Activated CD4-positive, alpha-beta memory T cell treated with anti-CD3 and anti-CD28 coated beads for 36 hours (primary cell): ENCODE measurements around the gene EMP2. TPM values are rescaled to one million over a fixed set of nuclear protein-coding genes. Genes with fewer than 3 reads are reported as not detected.

Source experiments
- CTCF ChIA-PET: fragments of 350-600 bp; sonication (Branson Sonifier 250); formaldehyde crosslinking; loops from one replicate; lab custom pipeline; 2021; ENCODE audit warnings: antibody characterized with exemption, inconsistent platforms; lab: Charles Lee
- POLR2A ChIA-PET: fragments of 350-600 bp; sonication (Branson Sonifier 250); formaldehyde crosslinking; loops from one replicate; lab custom pipeline; 2021; ENCODE audit warnings: antibody characterized with exemption; lab: Charles Lee
- DNase-seq: peaks from one replicate; pipeline ENCODE4 v3.0.0-alpha.2; 2020
- H3K27ac Mint-ChIP-seq: one replicate; pipeline ENCODE4 v1.8.0; 2021; ENCODE audit warnings: mixed read lengths
- H3K27me3 Mint-ChIP-seq: one replicate; pipeline ENCODE4 v1.8.0; 2021; ENCODE audit warnings: mixed read lengths
- H3K36me3 Mint-ChIP-seq: one replicate; pipeline ENCODE4 v1.8.0; 2021; ENCODE audit warnings: mixed read lengths
- H3K4me1 Mint-ChIP-seq: one replicate; pipeline ENCODE4 v1.8.0; 2021; ENCODE audit warnings: low read depth, mixed read lengths
- H3K4me3 Mint-ChIP-seq: one replicate; pipeline ENCODE4 v1.8.0; 2021; ENCODE audit warnings: mild to moderate bottlenecking, mixed read lengths
- H3K9me3 Mint-ChIP-seq: one replicate; pipeline ENCODE4 v1.8.0; 2021; ENCODE audit warnings: mixed read lengths
- intact Hi-C: fragments of 100-400 bp; cut with micrococcal nuclease; formaldehyde crosslinking; loops from one replicate; pipeline ENCODE4 v1.15.1; 2023
- total RNA-seq, 2 experiments: library from RNA; stranded (reverse); gene quantifications; one replicate each; pipeline ENCODE4 v1.2.3, GENCODE V29; 2021

Gene EMP2
- total RNA-seq, 2 experiments from 2014 or later: not detected

DNA sequence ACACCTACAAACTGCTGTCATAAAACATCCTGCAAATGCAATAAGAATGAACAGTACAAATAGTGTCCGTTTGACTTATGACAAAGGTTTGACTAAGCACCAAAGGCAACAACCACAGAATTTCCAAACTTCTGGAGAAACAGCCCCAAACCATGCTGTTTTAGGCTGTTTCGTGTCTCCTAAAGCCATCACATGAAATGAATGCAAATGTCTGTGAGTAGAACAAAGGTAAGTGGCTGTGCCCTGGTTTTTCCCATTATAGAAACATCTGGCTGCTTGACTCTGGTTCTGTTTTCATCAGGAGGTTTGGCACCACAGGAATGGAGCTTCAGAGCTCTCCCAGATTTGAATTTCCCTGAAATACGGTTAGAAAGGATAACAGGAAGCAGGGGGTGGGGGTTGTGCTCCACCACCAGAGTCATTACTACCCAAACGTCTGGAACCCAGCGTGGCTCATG lies 4.6 kb upstream of the EMP2 start:
- Mint-ChIP-seq H3K9me3 (no peaks in the 10 kb centered on the region), H3K27ac (no peak overlapping the region), H3K4me3 (no peak overlapping the region), H3K4me1 (no peaks in the 10 kb centered on the region), H3K36me3 (no peaks in the 10 kb centered on the region), H3K27me3 (peaks cover 40% of the 10 kb centered on the region)
- CTCF ChIA-PET: interaction anchor here (0.6 kb wide), 1 partner anchor 17 kb away, joined by 3 read pairs; no protein-coding TSS in a partner anchor
- DNase-seq: no peak
- intact Hi-C loops: no loop called here
- POLR2A ChIA-PET: no interaction called here

DNA sequence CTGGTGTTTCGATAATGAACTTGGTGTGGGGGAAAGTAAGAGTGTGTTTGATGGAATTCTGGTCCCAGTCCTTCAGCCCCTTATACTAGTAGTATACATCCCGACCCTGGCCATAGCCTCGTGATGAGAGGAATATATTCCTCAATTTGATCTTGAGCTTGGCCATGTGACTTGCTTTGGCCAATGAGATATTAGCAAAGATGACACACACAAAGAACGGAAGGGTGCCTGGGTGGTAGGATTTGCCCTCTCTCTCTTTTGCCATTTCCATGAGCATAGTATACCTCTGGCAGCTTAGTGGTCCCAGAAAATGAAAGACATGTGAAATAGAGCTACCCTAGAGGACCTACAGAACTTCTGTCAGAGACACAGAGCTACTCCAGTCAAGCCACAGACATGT lies 2.9 kb upstream of the EMP2 start:
- Mint-ChIP-seq H3K36me3 (no peaks in the 10 kb centered on the region), H3K4me1 (no peaks in the 10 kb centered on the region), H3K4me3 (no peak overlapping the region), H3K27ac (no peak overlapping the region), H3K9me3 (no peaks in the 10 kb centered on the region), H3K27me3 (peaks cover 45% of the 10 kb centered on the region)
- DNase-seq: no peak
- ChIA-PET CTCF (interaction anchor here (0.7 kb wide), 1 partner anchor 86 kb away, joined by 3 read pairs; no protein-coding TSS in a partner anchor), POLR2A (no interaction called here)
- intact Hi-C loops: no loop called here

DNA sequence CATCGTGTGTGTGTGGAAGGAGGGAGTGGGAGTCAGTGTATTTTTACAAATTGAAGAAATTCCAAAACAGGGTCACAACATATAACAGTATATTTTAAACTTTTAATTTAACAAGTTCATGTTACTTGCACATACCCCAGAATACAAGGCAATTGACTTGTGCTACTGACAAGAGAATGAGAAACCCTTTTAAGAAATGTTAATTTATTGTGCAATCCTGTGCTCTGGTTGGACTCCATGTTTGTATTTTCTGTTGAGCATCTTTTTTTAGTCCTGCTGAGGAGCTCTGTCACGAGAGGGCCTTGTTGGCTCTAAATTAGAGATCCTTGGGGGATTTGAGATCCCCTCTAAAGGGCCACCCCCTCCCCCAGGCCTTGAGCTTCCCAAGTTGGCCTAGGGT lies 1.1 kb upstream of the EMP2 start:
- H3K9me3 Mint-ChIP-seq: no peaks in the 10 kb centered on the region
- H3K4me1 Mint-ChIP-seq: no peaks in the 10 kb centered on the region
- ChIA-PET CTCF (no interaction called here), POLR2A (no interaction called here)
- peaks cover 43% of the 10 kb centered on the region for H3K27me3 Mint-ChIP-seq
- H3K4me3 Mint-ChIP-seq: no peak overlapping the region
- H3K27ac Mint-ChIP-seq: no peak overlapping the region
- no peaks in the 10 kb centered on the region for H3K36me3 Mint-ChIP-seq
- DNase-seq: no peak
- intact Hi-C loops: no loop called here

DNA sequence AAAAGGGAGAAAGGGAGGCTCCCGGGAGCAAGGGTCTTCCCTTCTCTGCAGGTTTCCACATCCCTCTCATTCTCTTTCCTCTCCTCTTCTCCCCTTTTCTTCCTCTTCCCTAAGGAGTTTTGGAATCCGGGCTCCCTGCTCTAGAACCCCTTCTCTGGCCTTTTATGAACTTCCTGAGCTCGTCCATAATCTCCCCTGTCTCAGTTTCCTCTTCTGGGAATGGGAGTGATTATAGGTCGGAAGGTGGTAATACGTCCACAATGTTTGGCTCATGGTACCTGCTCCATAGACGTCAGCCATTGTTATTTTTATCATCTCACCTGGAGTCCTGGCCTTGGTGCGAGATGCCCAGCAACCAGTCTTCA lies 467 bp upstream of the EMP2 start:
- Mint-ChIP-seq H3K36me3 (no peaks in the 10 kb centered on the region), H3K27me3 (peaks cover 42% of the 10 kb centered on the region), H3K9me3 (no peaks in the 10 kb centered on the region), H3K4me3 (no peak overlapping the region), H3K27ac (no peak overlapping the region), H3K4me1 (no peaks in the 10 kb centered on the region)
- POLR2A ChIA-PET: no interaction called here
- CTCF ChIA-PET: no interaction called here
- intact Hi-C loops: no loop called here
- no peak for DNase-seq

DNA sequence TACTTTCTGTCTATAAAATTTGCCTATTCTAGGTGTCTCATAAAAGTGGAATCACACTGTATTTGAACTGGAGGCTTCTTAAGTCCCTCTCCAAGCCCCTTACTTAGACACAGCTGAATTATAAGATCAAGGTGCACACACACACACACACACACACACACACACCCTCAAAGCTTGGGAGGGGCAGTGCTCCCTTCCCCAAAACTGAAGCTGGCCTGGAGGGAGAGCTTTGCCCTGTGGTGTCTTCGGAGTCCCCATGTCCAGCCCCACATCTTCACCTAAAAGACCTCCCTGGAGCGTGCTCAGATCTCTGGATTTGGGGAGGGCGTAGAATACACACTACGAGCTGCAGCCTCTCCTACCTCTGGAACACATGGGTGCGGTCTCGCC lies 828 bp downstream of the EMP2 start:
- Mint-ChIP-seq H3K27ac (no peak overlapping the region), H3K4me1 (no peaks in the 10 kb centered on the region), H3K9me3 (no peaks in the 10 kb centered on the region), H3K27me3 (peaks cover 39% of the 10 kb centered on the region), H3K4me3 (no peak overlapping the region), H3K36me3 (no peaks in the 10 kb centered on the region)
- ChIA-PET POLR2A (no interaction called here), CTCF (no interaction called here)
- DNase-seq: no peak
- intact Hi-C loops: no loop called here

DNA sequence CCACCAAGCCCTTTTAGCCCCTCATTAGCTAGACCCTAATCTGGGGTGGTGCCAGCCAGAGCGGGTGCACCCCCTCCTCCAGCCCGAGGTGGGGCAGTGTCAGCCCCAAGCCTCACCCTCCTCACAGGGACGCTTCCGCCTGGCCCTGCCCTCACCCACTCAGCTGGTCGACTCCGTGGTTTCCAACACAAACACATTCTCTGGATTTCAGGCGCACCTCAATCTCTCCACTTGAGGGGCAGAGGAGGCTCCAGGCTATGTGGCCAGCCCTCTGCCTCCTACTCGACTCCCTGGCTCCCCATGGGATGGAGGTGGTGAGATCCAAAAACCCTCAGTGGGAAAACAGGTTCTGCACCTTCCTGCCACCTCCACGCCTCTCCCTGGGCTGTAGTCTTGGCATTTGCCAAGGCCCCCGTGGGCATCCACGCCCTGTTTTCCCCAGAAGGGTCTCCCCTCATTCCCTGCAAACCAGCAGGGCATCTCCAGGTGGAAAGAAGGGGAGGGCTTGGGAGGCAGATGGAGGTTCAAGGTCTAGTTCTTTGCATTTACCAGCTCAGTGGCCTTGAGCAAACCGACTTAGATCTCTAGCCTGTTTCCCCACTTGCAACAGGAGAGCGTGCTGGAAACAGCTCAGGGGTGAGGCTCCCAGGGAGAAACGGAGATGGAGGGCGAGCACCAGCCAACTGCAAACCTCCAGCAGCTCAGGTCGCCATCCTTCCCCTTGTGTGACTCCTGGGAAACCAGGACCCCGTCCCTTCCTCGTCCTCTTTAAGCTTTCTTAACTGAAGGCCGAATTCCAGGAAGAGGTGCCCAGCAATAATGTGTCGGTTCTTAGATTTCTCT lies 1.7 kb downstream of the EMP2 start:
- Mint-ChIP-seq H3K9me3 (no peaks in the 10 kb centered on the region), H3K4me1 (no peaks in the 10 kb centered on the region), H3K36me3 (no peaks in the 10 kb centered on the region), H3K27me3 (peaks cover 38% of the 10 kb centered on the region), H3K4me3 (no peak overlapping the region), H3K27ac (no peak overlapping the region)
- DNase-seq: no peak
- POLR2A ChIA-PET: no interaction called here
- intact Hi-C loops: no loop called here
- CTCF ChIA-PET: interaction anchor here (0.7 kb wide), 1 partner anchor 12 kb away, joined by 3 read pairs; no protein-coding TSS in a partner anchor

DNA sequence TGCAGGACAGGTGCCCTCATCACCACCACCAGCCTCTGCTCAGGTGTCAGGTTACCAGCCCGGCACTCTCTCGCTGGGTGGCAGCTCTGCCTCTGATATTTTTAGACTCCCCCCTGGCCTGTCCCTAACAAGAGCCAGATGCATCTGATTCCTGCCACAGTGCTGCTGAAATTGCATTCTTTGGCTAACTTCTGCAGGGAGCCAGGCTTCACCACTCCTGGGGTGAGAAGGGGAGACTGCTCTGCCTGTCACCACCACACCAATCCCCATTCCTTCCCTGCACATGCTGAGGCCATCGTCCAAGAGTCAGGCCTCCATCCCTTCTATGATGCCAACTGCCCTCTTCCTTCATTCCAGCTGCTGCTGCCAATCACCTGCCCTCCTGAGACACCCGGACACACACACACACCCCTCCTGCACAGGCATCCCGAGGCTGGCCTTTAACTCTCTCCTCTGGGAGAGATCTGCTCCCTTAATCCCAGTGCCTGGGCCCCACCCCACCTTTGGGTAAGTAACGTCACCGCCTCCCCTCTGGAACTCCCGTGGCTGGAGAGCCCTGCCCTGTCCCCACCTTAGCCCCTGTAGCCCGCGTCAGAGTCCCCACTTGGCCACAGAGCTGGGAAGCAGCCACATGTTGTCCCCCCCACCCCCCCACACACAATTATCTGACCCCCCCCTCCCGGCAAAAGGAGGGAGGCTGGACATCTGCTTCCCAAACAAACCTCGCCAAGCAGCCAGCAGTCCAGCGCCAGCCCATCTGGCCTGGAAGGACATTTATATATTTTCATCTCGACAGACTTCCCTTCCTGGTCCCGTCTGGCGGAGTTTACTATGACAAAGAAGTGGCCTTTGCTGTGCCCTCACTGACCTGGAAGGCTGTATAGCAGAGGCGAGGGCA lies 2.8 kb downstream of the EMP2 start:
- Mint-ChIP-seq H3K36me3 (no peaks in the 10 kb centered on the region), H3K9me3 (no peaks in the 10 kb centered on the region), H3K27me3 (peaks cover 29% of the 10 kb centered on the region), H3K27ac (no peak overlapping the region), H3K4me1 (no peaks in the 10 kb centered on the region), H3K4me3 (no peak overlapping the region)
- POLR2A ChIA-PET: no interaction called here
- CTCF ChIA-PET: no interaction called here
- intact Hi-C loops: no loop called here
- no peak for DNase-seq

DNA sequence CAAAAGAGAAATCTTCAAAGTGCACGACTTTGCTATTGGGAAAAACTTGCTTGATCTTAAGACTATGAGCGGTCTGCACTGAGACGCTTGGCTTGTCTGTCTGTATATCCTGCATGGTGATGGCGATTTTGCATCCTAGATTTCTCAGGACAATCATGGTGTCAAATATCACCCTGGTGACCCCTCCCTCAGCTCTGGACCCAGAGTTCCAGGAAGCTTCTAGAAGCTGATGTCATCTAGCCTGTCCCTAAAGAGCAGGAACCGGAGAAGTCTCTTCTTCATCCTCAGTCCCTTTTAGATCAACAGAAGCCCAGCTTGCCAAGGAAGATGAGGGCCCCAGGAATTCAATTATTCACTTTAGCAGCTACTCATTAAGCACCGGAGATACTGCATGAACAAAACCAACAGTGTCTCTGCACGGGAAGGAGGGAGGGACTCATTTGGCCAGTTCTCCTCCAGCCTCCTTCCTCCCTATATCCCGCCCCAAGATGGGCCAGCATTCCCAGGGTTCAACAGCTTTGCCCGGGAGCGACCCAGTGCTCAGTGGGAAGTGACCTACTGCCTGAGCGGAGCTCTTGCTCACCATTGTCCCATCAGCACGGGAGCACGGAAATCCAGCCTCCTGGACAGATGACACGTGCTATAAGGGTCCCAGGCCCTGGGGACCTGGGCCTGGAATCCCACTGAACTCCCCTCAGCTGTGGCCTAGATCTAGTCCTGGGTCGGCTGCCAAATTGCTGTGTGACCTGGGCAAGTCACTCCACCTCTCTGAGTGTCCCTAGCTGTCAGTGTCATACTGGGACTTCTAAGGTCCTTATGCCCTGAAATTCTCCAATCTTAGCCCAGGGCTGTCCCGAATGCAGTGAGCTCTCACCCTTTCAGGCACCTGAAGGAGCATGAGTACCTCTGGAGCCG lies 3.8 kb downstream of the EMP2 start:
- ChIA-PET CTCF (no interaction called here), POLR2A (no interaction called here)
- H3K9me3 Mint-ChIP-seq: no peaks in the 10 kb centered on the region
- peaks cover 26% of the 10 kb centered on the region for H3K27me3 Mint-ChIP-seq
- DNase-seq: no peak
- H3K36me3 Mint-ChIP-seq: no peaks in the 10 kb centered on the region
- H3K27ac Mint-ChIP-seq: no peak overlapping the region
- H3K4me1 Mint-ChIP-seq: no peaks in the 10 kb centered on the region
- intact Hi-C loops: no loop called here
- H3K4me3 Mint-ChIP-seq: no peak overlapping the region

DNA sequence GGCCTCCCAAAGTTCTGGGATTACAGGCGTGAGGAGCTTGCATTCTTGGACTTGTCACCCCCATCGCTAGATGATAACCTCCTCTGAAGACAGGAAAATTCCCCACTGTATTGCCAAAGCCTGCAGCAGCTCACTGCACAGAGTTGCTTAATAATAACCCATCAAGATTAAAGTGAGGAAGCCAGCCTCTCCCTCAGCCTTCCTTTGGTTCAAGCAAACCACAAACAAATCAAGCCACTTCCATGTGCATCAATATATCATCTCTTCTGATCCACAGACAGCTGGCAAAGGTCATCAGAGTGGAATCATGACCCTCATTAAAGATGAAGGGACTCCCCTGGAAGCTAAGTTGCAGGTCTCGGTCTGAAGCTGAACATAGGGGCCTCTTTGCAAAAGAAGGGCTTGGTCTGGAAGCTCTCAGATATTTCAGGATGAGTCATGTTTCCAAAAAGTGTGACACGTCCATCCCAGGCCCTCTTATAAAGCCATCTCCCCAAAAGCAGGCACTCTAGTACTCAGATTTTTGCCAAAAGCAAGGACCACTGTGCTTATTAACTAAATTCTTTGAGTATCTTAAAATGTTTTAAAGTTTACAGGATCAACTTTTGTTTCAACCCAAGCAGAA lies 4.8 kb downstream of the EMP2 start:
- POLR2A ChIA-PET: no interaction called here
- H3K36me3 Mint-ChIP-seq: no peaks in the 10 kb centered on the region
- DNase-seq: no peak
- peaks cover 20% of the 10 kb centered on the region for H3K27me3 Mint-ChIP-seq
- no peaks in the 10 kb centered on the region for H3K9me3 Mint-ChIP-seq
- CTCF ChIA-PET: no interaction called here
- no peaks in the 10 kb centered on the region for H3K4me1 Mint-ChIP-seq
- no peak overlapping the region for H3K27ac Mint-ChIP-seq
- H3K4me3 Mint-ChIP-seq: no peak overlapping the region
- intact Hi-C loops: no loop called here

DNA sequence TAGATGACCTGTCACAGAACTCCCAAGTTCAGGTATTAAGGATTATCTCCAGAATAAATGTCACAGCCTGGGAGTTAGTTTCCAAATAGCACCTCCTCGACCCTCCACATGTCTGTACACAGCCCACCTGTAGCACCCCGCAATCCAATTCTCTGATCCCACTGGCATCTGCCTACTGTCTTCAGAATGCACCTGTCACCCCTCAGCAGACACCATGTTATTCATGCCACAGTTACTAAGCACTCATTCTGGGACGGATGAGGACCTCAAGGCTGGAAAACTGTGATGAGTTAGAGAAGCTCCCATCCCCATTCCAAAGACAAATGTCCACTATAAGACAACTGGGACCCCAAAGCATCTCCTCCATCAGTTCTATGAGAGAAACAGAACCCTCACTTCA lies 7.8 kb downstream of the EMP2 start:
- ChIA-PET CTCF (no interaction called here), POLR2A (no interaction called here)
- Mint-ChIP-seq H3K36me3 (no peaks in the 10 kb centered on the region), H3K27me3 (peaks cover 5% of the 10 kb centered on the region), H3K4me3 (no peak overlapping the region), H3K27ac (no peak overlapping the region), H3K9me3 (no peaks in the 10 kb centered on the region), H3K4me1 (no peaks in the 10 kb centered on the region)
- DNase-seq: no peak
- intact Hi-C loops: no loop called here

DNA sequence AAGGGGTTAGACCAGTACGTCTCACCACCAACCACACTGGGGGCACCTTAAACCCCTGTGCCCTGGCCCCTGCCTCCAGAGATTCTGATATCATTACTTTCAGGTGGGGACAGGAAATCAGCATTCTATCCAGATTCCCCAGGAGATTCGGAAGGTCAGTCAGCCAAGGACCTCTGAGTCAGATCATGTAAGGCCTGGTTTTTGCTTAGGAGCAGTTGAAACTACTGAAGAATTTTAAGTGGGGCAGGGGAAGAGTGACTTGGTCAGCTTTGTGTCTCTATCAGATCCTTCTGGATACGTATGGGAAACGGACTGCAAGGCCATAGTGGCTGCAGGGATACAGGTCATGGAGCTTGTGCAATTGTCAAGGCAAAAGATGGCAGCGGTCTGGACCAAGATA lies 9.0 kb downstream of the EMP2 start:
- Mint-ChIP-seq H3K27ac (no peak overlapping the region), H3K27me3 (no peaks in the 10 kb centered on the region), H3K36me3 (no peaks in the 10 kb centered on the region), H3K4me3 (no peak overlapping the region), H3K4me1 (no peaks in the 10 kb centered on the region), H3K9me3 (no peaks in the 10 kb centered on the region)
- CTCF ChIA-PET: interaction anchor here (1.4 kb wide), 1 partner anchor 56 kb away, joined by 3 read pairs; no protein-coding TSS in a partner anchor
- DNase-seq: no peak
- intact Hi-C loops: no loop called here
- POLR2A ChIA-PET: no interaction called here
